ENCODE data around the gene SETD6. TPM values are rescaled to one million over a fixed set of nuclear protein-coding genes. Genes with fewer than 3 reads are reported as not detected.

SETD6 gene
- total RNA-seq, 1 donor from 2014 or later, result 7.2 TPM

DNA sequence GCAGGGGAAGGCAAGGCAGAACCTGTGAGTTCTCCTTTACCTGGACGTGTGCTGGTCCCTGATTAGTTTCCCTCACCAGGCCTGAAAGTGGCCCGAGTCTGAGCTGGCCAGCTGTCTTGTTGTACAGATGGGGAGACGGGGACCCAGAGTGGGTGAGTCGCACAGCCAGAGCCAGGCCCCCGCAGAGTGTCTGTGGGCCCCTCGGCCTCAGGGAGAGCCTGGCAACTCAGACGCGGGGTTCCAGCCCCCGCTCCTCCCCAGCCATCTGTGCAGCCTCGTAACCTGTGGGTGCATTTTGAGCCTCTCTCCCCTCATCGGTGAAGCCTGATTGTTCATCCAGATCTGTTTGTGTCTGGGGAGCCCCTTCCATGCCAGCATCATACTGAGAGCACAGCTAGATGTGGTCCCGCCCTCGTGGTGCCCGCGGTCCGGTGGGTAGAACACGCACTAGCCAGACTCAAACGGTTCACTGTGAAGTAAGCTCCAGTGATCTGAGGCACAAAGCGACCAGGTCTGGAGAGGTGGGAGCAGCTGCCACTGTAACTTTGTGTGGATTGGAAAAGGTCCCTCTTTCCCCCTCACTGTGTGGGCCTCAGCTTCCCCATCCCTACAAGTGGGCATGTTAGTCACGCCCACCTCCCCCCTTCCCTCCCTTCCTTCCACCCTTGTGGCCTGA is 21.4 kb upstream of the SETD6 start:
- no peak for DNase-seq (ENCODE audit: low read depth in 2 of 2)

DNA sequence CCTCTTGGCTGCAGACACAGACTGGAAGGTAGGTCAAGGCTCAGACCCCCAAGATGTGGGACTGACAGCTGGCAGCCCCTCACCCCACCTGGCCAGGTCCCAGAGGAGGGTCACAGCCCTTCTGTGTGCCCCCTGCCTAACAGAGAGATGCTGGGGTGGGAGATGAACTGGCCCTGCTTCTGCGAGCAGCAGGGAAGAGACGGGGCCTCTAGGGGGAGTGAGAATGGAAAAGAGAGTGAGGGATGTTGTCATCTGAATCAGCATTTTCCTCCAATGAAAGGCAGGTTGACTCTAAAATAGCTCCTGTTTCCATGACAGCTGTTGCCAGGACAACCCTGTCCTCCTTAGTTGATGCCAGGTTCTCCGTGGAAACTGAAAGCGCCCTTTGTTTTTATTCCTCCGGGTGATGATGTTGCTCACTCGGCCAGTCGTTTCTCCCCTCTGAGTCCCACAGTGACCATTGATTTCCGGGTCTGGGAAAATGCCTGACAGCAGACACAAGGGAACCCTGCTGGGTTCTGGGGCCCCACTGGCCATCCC is 20.3 kb upstream of the SETD6 start:
- peak; percentile 96 to 98 for DNase-seq (ENCODE audit: low read depth in 2 of 2)

DNA sequence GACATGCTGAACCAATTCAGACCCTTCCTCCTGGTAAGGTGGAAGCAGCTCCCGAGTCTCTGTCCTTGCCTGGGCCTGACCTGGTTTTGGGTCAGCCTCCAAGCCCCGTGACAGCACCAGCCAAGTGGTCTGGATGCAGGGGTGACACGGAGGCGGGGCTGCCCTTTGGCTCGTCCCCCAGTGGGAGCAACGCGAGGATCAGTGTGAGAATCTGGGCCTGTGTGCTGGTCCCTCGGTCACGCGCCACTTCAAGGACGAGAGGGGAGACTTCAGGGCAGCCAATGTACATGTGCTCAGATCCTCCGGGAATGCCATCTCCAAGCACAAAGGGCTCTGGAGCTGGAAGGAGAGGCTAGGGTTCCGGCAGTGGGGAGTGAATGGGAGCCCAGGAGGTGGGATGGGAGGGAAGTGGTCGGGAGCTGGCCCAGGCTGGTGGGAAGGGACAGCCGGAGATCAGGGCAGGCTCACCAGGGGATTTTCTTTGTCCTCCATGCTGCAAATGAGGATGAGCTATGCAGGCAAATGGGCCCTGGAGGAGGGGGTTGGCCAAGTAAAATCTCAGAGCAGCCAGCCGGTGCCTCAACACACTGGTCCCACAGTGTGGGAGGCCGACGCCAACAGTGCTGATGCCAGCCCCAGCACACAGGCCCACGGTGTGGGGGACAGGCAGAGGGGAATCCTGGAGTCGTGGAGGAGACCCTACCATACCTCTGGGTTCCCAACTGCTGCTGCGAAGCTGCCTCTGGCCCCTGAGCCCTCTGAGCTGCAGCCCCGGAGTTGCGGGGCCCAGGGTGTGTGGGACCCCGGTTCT is 19.6 kb upstream of the SETD6 start:
- no peak for DNase-seq (ENCODE audit: low read depth in 2 of 2)

DNA sequence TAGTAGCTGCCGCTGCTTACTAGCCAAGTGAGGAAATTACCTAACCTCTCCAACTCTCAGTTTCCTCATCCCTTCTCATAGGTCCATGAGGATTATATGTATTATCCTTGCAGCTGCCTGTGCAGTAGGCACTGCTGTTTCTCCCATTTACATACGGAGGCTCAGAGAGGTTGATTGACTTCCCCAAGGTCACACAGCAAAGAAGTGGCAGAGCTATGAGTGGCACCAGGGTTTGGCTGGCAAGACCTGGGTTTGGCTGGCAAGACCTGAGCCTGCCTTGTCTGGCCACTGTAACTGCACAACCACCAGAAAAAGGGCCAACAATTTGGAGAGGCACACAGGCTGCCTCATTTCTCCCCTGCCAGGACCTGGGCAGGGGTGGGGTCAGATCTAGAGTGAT is 17.8 kb upstream of the SETD6 start:
- DNase-seq (ENCODE audit: low read depth in 2 of 2), result no peak

DNA sequence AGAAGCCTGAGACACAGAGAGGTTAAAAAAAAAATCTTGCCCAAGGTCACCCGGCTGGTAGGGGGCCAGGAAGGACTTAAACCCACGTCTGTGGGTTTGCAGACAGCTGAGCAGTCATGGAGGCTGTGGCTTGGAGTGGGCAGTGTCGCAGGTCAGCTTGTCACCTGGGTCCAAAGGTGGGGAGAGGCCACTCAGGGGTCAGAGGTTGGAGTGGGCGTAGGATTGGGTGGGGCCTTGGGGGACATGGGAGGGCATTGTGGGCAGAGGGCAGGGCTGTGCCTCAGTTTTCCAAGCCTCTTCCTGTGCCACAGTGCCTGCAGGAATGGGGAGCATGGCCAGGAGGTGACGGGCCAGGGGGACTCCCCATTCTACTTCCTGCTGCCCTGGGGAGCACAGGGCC is 17.4 kb upstream of the SETD6 start:
- DNase-seq (ENCODE audit: low read depth in 2 of 2), result no peak

DNA sequence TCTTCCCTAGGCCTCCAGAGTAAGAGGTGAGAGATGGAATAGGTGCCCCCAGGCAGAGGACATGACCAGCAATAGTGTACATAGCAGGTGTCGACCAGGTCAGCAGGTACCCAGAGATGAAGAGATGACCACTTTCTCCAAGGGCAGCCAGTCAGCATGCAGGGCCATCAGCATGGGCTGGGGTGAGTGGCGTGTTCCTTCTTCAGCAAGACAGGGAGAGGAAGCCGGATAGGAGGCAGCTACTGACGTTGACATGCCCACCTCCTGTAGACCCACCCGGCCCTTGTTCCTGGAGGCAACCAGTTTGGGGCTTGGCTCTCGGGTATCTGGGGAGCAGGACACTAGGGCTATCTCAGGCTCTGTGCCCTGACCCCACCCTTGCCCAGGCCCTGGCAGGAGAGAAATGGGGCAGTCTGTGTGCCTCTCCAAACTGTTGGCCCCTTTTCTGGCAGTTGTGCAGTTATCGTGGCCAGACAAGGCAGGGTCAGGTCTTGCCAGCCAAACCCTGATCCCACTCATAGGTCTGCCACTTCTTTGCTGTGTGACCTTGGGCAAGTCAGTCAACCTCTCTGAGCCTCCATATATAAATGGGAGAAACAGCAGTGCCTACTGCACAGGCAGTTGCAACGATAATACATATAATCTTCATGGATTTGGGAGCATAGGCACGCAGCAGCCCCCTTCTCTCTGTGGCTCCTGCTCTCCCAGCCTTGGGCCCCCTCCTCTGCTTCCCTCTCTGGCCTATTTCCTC is 16.8 kb upstream of the SETD6 start:
- no peak for DNase-seq (ENCODE audit: low read depth in 2 of 2)

DNA sequence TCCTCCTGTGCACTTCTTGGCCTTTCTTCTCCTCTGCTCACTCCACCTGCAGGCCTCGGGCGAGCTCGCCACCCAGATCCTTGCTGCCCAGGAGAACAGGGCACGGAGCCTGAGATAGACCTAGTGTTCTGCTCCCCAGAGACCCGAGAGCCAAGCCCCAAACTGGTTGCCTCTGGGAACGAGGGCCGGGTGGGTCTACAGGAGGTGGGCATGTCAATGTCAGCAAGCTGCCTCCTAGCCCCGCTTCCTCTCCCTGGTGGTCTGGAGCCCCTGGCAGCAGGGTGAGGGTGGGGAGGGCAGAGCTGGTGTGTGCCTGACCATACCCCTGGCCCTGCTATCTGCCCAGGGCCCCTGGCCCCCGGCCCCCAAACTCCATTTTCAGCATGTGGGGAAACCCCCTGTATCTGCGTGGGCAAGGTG is 16.2 kb upstream of the SETD6 start:
- DNase-seq (ENCODE audit: low read depth in 2 of 2), result no peak

DNA sequence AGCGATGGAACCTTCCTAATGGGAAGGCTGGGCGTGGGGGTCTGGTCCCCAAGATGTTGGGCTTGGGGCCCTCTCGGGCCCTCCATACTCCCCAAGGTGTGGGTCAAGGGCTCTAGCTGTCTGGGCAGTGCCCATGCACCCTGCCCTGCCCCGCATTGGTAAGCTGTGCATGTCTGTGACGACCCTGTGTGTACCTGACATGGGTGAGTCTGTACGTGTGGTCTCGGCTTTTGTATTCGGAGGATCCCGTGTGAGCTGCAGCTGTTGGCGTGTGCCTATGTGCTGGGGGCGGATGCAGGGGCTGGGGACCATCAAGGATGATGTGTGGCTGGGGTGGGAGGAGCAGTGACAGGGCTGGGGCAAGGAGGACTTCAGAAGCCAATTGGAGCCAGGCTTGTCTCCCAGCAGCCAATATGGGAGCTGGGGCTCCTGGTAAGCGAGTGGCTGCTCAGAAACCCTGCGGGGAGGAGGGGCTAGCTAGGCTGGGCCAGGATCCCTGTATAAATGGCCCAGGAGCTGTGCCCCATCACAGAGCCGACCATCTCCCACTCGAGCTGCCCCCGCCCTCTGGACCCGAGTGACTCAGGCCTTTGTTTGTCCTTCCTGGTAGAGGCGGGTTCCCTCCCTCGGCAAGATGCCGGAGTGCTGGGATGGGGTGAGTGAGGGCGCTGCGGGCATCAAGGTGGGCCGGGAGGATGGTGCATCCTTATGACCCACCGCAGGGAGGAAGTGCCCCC is 15.5 kb upstream of the SETD6 start, which contains the start of gene NDRG4:
Gene NDRG4, plus strand, starts transcription at position 529 of the 737 bp plus-strand sequence. Its CDS starts 106 bp downstream, at position 635.
- peak in 1 of 2 donors; percentile 83 for DNase-seq (ENCODE audit: low read depth in 2 of 2)

DNA sequence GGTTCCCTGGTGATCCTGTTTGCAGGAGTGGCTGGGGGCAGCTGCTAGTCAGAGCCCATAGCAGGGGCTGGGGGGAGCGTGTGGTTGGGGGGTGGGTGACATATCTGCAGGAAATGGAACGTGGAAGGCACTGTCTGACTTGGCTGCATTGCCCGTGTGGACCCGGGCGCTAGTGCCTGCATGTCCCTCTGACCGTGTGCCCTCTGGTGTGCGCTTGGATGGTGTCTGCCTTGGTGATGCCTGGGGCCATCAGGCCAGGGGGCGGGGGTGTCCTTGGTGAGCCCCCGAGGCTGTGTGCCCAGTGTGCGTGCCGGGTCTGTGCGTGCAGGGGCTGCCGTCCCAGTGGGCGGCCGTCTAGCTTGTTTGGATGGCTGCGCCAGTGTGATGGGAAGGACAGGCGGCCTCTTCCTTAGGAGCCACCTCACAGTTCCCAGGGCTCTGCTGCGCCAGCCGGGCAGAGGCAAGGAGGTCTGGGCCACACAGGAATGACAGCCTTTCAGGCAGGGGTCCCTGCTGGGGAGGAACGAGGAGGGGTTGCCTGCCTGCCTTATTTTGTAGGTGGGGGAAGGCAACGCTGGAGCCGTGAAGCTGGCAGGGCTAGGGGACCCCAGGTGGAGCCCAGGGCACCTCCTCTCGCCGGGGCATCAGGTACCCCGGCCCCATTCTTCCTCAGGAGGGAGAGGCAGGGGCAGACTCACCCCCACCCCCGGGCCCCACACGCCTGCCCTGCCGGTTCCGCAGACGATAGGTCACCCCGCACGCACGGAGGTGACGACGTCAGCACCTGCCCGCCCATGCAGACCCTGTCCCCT is 14.7 kb upstream of the SETD6 start:
- no peak for DNase-seq (ENCODE audit: low read depth in 2 of 2)

DNA sequence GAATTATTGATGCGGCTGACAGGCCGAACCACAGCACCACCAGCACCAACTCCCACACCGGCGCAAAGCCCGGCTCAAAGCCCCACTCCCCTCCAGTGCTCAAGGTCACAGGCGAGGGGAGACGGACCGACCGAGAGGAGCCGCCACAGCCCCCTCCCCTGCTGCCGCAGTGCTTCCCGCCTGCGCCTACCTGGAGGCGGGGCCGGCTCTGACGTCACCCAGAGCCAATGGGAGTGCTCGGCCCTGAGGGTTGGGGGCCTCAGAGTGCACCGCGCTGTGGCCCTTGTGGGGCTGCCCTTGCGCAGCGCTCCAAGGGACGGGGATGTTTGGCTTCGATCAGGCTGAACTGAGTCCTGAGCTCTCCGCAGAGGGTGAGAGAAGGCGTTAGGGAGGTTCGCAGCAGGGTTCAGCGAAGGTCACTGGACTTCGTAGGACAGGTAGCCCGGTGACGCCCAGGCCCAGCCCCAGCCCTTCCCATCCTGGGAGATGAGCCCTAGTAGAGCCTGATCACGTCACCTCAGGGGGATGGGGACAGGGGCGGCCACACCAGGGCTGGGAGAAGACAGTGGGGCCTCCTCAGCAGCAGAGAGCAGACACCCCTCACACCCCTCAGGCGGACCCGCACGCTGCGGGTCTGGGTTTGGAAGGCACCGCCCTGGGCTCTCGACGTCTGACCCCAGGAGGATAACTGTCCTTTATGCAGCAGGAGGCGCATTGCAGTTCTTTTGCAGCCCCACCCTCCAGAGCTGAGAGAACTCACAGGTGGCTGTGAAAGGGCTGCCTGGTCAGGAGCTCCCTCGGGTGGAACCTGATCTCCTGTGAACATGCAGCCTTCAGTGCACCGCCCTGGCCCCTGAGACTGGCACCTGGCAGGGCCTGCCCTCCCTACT is 13.8 kb upstream of the SETD6 start:
- no peak for DNase-seq (ENCODE audit: low read depth in 2 of 2)

DNA sequence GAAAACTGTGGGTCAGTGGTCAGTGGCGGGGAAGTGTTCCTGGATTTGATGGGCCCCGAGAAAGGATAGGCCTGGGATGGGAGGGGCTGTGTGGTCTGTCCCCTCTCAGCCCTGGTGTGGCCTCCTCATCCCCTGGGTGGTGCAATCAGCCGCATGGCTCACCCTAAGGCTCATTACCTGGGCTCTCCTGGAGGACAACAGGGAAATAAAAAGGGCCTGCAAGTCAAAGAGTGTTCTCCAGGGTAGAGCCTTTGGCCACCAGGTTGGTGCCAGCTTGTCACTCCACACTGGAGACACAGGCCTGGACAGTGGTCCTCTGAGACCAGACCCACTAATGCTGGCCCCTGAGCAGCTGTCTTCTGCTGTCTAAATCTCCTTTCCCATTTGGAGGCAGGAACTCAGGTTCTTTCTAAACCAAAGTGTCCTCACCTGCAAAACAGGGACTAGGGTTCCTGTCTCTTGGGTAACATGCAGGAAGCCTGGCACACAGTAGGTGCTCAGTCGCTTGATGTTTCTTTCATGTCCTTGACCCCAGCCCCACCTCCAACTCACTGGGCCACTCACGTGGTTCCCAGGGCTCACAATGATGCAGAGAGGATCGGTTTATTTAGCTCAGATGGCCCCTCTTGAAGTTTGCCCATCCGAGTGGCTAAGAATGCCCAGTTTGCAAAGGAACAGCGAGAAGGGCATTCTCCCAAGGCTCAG is 12.9 kb upstream of the SETD6 start:
- no peak for DNase-seq (ENCODE audit: low read depth in 2 of 2)

DNA sequence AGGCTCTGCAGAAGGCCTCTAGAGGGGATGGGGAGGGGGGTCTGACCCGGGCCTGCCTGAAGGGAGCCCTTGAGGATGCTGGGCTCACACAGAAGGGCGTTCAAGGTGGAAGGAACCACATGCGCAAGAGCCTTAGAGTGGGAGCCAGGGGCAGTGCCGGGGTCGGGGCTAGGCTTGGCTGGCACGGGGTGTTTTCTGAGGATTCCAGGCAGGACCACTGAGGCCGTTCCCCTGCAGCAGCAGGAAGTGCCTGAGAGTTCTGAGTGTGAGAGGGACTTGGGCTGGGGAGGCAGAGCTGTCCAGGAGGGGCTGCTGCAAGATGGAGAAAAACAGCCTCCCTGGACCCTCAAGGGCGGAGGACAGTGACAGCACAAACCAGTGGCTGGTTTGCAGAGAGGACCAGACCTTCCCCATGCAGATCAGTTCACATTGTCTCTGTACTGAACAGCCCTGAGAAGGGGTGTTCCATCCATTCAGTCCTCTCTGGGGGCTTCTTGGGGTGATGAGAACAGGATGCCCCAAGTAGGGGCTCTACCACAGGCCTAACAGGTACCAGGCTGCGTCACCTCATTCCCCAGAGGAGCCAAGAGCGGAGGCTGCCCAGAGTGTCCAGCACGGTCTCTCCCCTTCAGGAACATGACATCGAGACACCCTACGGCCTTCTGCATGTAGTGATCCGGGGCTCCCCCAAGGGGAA is 12.0 kb upstream of the SETD6 start:
- no peak for DNase-seq (ENCODE audit: low read depth in 2 of 2)

DNA sequence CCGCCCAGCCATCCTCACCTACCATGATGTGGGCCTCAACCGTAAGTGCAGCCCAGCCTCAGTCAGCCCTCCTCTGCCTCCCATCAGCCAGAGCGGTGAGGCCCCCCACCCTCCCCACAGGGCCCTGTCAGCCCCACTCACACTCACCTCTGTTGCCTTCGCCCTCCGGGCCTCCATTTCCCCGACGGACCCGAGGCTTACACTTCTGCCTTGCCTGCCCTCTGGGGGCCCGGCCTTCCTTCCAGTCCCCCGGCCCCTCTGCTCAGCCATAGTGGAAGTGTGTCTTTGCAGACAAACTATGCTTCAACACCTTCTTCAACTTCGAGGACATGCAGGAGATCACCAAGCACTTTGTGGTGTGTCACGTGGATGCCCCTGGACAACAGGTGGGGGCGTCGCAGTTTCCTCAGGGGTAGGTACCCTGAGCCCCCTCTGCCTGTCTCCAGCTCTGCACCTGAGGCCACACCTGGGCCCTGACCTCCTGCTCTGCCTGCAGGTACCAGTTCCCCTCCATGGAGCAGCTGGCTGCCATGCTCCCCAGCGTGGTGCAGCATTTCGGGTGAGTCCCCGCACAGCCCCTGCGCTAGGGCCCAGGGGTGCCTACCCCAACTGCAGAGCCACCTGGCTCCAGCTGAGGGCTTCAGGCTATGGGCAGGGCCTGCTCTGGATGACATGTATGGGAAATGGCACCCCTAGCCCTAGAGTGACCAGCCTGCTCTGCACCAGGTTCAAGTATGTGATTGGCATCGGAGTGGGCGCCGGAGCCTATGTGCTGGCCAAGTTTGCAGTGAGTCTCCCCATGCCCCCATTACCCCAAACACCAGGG is 11.2 kb upstream of the SETD6 start:
- DNase-seq (ENCODE audit: low read depth in 2 of 2), result no peak

DNA sequence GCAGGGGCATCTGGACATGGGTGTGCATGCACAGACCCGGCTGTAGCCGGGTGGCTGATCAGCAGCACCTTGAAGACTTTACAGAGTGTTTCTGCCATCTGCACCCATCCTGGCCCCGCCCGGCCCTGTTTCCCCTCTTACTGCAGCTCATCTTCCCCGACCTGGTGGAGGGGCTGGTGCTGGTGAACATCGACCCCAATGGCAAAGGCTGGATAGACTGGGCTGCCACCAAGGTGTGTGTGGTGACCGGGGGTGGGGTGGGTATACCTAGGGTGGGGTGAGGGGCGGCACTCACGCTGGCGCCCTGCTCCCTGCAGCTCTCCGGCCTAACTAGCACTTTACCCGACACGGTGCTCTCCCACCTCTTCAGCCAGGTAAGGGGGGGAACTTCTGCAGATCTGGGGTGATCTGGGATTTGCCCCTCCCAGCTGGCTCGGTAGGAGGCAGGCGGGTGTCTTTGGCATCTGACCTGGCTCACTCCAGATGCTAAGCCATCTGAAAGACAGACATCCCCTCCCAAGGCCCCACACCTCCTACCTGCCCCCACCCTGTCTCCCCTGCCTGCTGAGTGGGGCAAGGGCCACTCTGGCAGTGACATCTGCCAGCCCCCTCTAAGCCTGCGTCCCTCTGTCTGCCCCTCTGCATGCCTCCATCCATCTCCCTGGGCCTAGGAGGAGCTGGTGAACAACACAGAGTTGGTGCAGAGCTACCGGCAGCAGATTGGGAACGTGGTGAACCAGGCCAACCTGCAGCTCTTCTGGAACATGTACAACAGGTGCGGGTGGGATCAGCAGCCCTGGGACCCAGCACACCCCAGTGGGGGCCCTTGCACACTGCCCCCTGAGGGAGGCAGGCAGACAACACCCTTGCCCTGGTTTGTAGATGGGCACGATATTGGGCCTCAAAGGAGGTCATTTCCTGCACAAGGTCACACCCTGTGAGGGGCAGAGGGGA is 8.8 kb upstream of the SETD6 start:
- no peak for DNase-seq (ENCODE audit: low read depth in 2 of 2)

DNA sequence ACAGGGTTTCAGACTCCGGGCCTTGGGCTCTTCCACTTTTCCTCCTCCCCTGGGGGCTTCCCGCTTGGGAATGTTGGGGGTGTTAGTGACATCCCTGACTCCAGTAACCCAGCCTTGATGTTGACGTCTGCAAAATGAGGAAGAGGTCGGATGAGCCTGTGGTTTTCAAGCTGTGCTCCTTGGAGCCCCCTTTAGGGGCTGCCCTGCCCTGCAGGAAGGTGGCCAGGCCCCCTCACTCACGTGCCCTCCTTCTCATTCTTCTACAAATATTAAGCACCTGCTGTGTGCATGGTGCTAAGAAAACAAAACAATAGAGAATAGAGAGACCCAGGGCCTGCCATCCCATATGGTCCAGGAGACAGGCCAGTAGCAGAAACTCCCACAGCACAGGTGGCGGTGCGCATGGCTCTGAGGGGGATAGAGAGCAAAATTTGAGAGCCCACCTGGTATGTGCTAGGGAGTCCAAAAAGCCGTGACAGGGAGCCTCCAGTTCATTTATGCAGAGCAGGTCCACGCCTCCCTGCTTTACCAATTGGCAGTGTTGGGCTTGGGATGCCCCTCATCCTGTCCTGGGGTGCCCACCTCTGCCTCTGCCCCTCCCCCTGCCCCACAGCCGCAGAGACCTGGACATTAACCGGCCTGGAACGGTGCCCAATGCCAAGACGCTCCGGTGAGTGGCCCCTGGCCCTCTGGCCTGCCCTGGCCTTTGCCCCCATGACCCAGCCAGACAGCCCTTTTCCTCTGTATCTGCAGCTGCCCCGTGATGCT is 7.9 kb upstream of the SETD6 start:
- DNase-seq (ENCODE audit: low read depth in 2 of 2), result no peak

All from dermis microvascular lymphatic vessel endothelial cell (primary cell).